Right lobe of liver (tissue), 6 donors: ENCODE results near the gene PEAK1. TPM values are rescaled to one million over a fixed set of nuclear protein-coding genes. Genes with fewer than 3 reads are reported as not detected.
A peak's percentile ranks its signal among the peaks of the same experiment; 100 is the strongest.
"Not testable (repeated sequence)": the region's sequence is repeated elsewhere in the genome, so short reads cannot be mapped to it uniquely, and the experiment has no call there.

Source experiments
- ATAC-seq, 4 donors: fragments of 200-7000 bp; cut with Tn5 transposase; one replicate each; pipeline ENCODE4 v1.9.1; 2020; ENCODE audit warnings: mild to moderate bottlenecking in 4 of 4, moderate library complexity in 4 of 4
- DNase-seq, 3 donors: peaks; one replicate each; pipeline ENCODE4 v3.0.0-alpha.2; 2020
- H3K27ac ChIP-seq, 3 donors: fragments of 200-600 bp; one replicate each; pipeline ENCODE4 v1.8.0; 2022
- H3K27me3 ChIP-seq, 2 donors: fragments of 200-600 bp; one replicate each; pipeline ENCODE4 v1.8.0; 2022
- H3K36me3 ChIP-seq, 4 donors: fragments of 200-600 bp; sonication (generic) in 1 of 4; one replicate each; pipeline versions ENCODE4 v1.5.1 to v1.8.0; 2017 to 2022; ENCODE audit warnings: control low read depth in 1 of 4
- H3K4me1 ChIP-seq, 4 donors: fragments of 200-600 bp; sonication (generic) in 1 of 4; one replicate each; pipeline versions ENCODE4 v1.5.1 to v1.8.0; 2017 to 2022; ENCODE audit warnings: control low read depth in 1 of 4
- H3K4me3 ChIP-seq, 3 donors: fragments of 200-600 bp; one replicate each; pipeline ENCODE4 v1.8.0; 2022
- H3K9me3 ChIP-seq, 4 donors: fragments of 200-600 bp; sonication (generic) in 1 of 4; one replicate each; pipeline versions ENCODE4 v1.5.1 to v1.8.0; 2017 to 2022; ENCODE audit warnings: control low read depth in 1 of 4
- POLR2A ChIP-seq: fragments of 450-650 bp; IDR thresholded peaks from one replicate; pipeline ENCODE4 v1.6.1; 2017; ENCODE audit warnings: antibody characterized with exemption, mild to moderate bottlenecking
- WGBS: methylation state at CpG from one replicate; pipeline ENCODE4 v1.1.6; 2018; ENCODE audit warnings: low coverage, low lambda C conversion rate; ENCODE audit not compliant: insufficient coverage; ENCODE audit errors: missing lambda C conversion rate; 5-methylcytosine and 5-hydroxymethylcytosine counted together
- intact Hi-C, 2 donors: fragments of 100-400 bp; cut with DNase I; formaldehyde crosslinking; loops; one replicate each; pipeline versions ENCODE4 v1.11.2 to v1.14.1; 2022
- total RNA-seq, 6 experiments: library from RNA; depleted of rRNA in 2 of 6; stranded (reverse); fragments of >200 nt in 2 of 6; fragmentation: NEBNext Ultra II Directional in 3 of 6; extraction: Animal tissue kit (Norgen Biotek cat#: 25700) in 3 of 6; gene quantifications; one replicate each; pipeline versions ENCODE4 v1.1.0 to v1.2.4, GENCODE V29; 2016 to 2023
- TF ChIP-seq, protein P1 (sequence below), 4 donors: fragments of 200-600 bp in 3 of 4; fragments of 450-650 bp in 1 of 4; IDR thresholded peaks; one replicate each; pipeline versions ENCODE4 v1.5.1 to v1.8.0; 2016 to 2022; ENCODE audit warnings: antibody characterized with exemption in 4 of 4, mild to moderate bottlenecking in 2 of 4
- donor health status: DM: no; HTN: yes; CAD: no.
- donor health status: DM: no; HTN: no; CAD: no.
- donor health status: DM: no; HTN: no; CAD: no.
- donor health status: DM: no; HTN: yes; CAD: no.
- donor health status: DM: no; HTN: yes; CAD: no.

PEAK1 gene
- total RNA-seq, 6 experiments from 2014 or later, result 5.9 to 18.4 (median 10.1) TPM

DNA sequence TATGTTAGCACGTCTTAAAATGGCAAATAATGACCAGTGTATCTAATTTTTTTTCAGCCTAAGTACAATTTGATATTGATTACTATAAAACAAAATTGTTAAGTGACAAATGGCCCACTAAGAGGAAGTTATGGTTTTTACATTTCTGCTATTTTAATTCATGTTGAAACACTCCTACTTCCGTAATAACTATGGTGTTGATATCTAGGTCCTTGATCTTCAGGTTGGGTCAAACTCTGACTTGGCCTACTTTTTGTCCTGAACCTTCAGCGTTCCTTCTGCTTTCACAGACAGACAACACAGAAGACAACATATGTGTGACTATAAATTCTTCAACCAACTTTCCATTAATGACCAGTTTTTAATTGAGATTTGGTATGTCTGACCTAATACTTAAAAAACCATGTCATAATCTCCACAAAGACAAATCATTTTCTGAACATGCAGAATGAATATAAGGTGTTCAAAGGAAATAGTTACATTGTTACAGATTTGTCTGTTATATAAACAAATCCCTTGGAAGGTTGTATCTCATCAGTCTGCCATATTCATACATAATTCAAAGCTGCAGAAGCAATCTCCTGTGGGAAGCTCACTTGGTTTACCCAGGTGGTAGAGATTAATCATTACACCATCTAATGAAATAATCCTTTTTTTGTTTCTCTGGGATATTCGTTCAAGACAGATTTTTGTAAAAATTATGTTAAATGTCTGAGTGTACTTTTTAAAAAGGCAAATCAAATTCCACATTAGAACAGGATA, 256.9 kb downstream of the PEAK1 start:
- WGBS, result 63% methylated on average over 4 of the region's 4 CpGs
- TF ChIP-seq, protein P1, sequence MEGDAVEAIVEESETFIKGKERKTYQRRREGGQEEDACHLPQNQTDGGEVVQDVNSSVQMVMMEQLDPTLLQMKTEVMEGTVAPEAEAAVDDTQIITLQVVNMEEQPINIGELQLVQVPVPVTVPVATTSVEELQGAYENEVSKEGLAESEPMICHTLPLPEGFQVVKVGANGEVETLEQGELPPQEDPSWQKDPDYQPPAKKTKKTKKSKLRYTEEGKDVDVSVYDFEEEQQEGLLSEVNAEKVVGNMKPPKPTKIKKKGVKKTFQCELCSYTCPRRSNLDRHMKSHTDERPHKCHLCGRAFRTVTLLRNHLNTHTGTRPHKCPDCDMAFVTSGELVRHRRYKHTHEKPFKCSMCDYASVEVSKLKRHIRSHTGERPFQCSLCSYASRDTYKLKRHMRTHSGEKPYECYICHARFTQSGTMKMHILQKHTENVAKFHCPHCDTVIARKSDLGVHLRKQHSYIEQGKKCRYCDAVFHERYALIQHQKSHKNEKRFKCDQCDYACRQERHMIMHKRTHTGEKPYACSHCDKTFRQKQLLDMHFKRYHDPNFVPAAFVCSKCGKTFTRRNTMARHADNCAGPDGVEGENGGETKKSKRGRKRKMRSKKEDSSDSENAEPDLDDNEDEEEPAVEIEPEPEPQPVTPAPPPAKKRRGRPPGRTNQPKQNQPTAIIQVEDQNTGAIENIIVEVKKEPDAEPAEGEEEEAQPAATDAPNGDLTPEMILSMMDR (IDR thresholded peaks at IDR 0.05), result no peak
- no peak for TF ChIP-seq POLR2A
- H3K4me3 ChIP-seq, result no peak overlapping the region
- DNase-seq (no peak), ATAC-seq (no peak)
- no peaks in the 10 kb centered on the region for H3K36me3 ChIP-seq
- peaks cover 0 to 19% (median 6%) of the 10 kb centered on the region in 4 donors for H3K4me1 ChIP-seq
- H3K27me3 ChIP-seq, result no peaks in the 10 kb centered on the region
- intact Hi-C loops, result no loop called here
- H3K9me3 ChIP-seq, result no peaks in the 10 kb centered on the region
- no peak overlapping the region for H3K27ac ChIP-seq

GRCh38 chr15:77160562-77161478, 259.1 kb downstream of the PEAK1 start:
- H3K27ac ChIP-seq, result peak overlapping the region in 1 of 3 donors; percentile 42
- no peaks in the 10 kb centered on the region for H3K27me3 ChIP-seq
- no peaks in the 10 kb centered on the region for H3K36me3 ChIP-seq
- H3K4me1 ChIP-seq, result peaks cover 0 to 19% (median 6%) of the 10 kb centered on the region in 4 donors
- 38% methylated on average over 7 of the region's 7 CpGs for whole genome bisulfite sequencing
- TF ChIP-seq, protein P1 (IDR thresholded peaks at IDR 0.05), result no peak
- no peak for TF ChIP-seq POLR2A
- no peaks in the 10 kb centered on the region for H3K9me3 ChIP-seq
- intact Hi-C loops, result no loop called here
- DNase-seq (no peak), ATAC-seq (peak; percentile 88 to 91 (median 88))
- H3K4me3 ChIP-seq, result no peak overlapping the region

DNA sequence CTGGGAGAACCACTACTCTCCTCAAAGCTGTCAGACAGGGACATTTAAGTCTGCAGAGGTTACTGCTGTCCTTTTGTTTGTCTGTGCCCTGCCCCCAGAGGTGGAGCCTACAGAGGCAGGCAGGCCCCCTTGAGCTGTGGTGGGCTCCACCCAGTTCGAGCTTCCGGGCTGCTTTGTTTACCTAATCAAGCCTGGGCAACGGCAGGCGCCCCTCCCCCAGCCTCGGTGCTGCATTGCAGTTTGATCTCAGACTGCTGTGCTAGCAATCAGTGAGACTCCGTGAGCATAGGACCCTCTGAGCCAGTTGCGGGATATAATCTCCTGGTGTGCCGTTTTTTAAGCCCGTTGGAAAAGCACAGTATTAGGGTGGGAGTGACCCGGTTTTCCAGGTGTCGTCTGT, 263.9 kb downstream of the PEAK1 start:
- ATAC-seq, intact Hi-C loops, H3K4me3 ChIP-seq, H3K27ac ChIP-seq, H3K36me3 ChIP-seq, H3K9me3 ChIP-seq, H3K4me1 ChIP-seq, H3K27me3 ChIP-seq, DNase-seq: not testable (repeated sequence)
- 67% methylated on average over 3 of the region's 11 CpGs for whole genome bisulfite sequencing

DNA sequence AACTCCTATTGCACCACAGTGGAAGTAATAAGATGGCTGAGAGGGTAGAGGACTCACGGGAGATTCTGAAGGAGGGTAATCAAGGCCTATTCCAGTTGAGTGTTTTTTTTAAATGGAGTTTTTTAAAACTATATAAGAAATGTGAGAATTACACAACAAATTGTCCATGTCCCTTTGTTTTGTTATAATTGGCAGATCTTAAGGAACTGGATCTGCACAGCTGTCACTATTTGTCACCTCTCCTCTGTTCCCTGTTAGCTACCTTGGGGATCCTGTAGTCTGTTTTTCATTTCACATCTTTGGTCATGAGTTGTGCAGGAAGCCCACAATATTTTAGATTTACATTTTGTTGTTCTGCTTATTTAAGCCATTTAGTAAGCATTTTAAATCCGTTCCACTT, 271.7 kb downstream of the PEAK1 start:
- Histone ChIP-seq H3K9me3 (no peaks in the 10 kb centered on the region), H3K4me1 (no peaks in the 10 kb centered on the region), H3K36me3 (no peaks in the 10 kb centered on the region), H3K4me3 (no peak overlapping the region), H3K27me3 (no peaks in the 10 kb centered on the region), H3K27ac (no peak overlapping the region)
- WGBS, result 90% methylated on average over 2 of the region's 2 CpGs
- DNase-seq (no peak), ATAC-seq (no peak)
- intact Hi-C loops, result no loop called here
- TF ChIP-seq, protein P1 (IDR thresholded peaks at IDR 0.05), result no peak
- no peak for TF ChIP-seq POLR2A

- Histone ChIP-seq H3K4me3 (no peak overlapping the region), H3K9me3 (no peaks in the 10 kb centered on the region), H3K27ac (no peak overlapping the region), H3K4me1 (no peaks in the 10 kb centered on the region), H3K36me3 (no peaks in the 10 kb centered on the region), H3K27me3 (no peaks in the 10 kb centered on the region)
- intact Hi-C loops, result no loop called here
- ATAC-seq, result no peak
- WGBS, result 86% methylated on average over 1 of the region's 1 CpG
- no peak for DNase-seq
- TF ChIP-seq, protein P1 (IDR thresholded peaks at IDR 0.05), result no peak
- no peak for TF ChIP-seq POLR2A
Observed at GRCh38 chr15:77145370-77145769, 274.5 kb downstream of the PEAK1 start.
